B cell (primary cell): ENCODE results near the gene GPBP1.

Source experiments
- CTCF ChIP-seq: fragments of 200-600 bp; IDR thresholded peaks from one replicate; pipeline ENCODE4 v1.8.0; 2022; ENCODE audit warnings: antibody characterized with exemption, mild to moderate bottlenecking
- EZH2 ChIP-seq: IDR thresholded peaks from 2 replicates; pipeline ENCODE4 v1.6.1; 2012; ENCODE audit warnings: borderline replicate concordance, low read depth, mild to moderate bottlenecking, moderate library complexity, low read length; ENCODE audit not compliant: insufficient read depth, poor library complexity, severe bottlenecking

GRCh38 chr5:57193757-57194413 lies 20.0 kb downstream of the GPBP1 start:
- no peak for TF ChIP-seq CTCF
- no peak for TF ChIP-seq EZH2
